GOT3 (cell line): ENCODE measurements around the gene MAGI1.
"Not testable (repeated sequence)": the region's sequence is repeated elsewhere in the genome, so short reads cannot be mapped to it uniquely, and the experiment has no call there.

Source experiments
- DNase-seq: peaks from one replicate; lab custom pipeline; 2025; ENCODE audit warnings: mixed read lengths; lab: John Stamatoyannopoulos, UW

The MAGI1 gene

DNA sequence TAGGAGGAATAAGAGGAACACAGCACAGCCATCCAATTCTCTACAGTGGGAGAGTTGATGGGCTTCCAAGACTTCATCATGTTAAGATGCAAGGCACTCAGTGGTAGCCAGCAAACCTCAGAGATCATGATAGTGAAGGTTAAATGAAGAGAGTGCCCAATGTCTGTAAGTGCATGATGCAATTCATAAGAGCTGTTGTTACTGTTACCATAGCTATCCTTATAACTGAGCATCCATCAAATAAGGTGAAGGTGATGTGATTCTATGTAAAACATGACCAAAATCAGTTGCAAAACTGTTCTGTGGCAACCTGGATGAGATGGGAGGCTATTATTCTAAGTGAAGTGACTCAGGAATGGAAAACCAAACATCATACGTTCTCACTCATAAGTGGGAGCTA is 289.7 kb downstream of the MAGI1 start:
- no peak for DNase-seq

GRCh38 chr3:65748326-65748725 is 290.4 kb downstream of the MAGI1 start:
- DNase-seq: no peak

DNA sequence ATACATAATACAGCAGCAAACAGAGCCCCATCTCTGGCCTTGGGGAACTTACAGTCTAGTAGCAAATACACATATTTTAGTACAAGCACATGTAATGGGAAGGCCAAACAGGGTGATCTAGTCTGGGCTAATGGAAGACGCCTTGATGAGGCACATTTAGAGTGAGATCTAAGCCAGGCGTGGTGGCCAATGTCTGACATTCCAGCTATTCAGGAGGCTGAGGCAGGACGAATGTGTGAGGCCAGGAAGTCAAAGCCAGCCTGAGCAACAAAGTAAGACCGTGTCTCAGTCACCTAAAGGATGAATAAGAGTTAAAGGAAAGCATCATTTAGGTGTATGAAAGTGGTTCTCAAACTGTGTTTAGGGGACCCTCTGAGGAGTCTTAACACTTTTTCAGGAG is 291.9 kb downstream of the MAGI1 start:
- DNase-seq: no peak

DNA sequence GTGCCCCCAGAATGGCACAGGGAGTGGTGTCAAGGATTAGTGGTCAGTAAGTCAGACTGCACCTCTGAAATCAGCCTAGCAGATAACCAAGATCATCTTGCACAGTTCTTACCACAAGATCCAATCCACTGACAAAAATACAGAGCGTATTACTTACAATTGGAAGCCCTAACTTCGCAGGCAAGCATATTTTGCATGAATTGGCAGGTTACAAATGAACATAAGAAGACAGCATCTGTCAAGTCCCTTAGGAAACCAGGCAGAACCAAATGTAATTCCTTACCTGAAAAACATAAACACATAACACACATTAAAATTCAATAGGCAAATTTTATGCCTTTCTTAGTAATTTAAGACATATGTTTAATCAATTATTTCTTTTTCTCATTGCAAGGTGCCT is 293.4 kb downstream of the MAGI1 start:
- no peak for DNase-seq

DNA sequence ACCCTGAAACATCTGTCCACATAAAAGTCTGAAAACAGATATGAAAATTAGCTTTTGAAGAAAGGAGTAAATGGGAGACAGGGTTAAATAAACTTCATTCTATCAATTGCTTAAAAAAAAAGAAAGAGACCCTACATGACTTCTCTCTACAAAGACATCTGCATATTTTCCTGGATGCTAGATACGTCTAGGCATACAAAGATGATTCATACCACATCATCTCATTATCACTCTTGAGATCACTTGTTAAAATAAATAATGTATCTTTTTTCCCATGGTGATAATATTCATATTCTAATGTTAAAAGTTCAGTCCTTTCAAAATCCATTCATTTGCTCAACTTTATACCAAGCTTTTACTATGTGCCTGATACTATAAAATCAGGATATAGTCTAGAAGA is 295.8 kb downstream of the MAGI1 start:
- no peak for DNase-seq

DNA sequence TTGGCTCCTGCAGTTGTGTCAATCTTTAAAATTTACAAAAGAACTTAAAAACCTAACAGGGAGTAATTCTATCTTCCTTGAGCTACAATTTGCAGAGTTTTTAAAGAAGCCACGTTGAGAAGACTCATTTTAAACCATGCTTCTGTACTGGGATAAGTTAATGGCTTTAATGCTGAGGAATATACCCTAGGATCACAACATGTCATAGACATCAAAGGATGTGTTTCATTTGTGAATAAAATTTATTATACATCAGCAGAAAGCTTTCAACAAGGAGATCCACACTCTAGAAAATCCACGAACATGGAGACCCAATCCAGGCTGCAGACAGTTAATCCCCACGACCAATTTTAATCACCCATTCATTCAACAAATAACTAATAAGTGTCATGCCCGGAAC is 297.2 kb downstream of the MAGI1 start:
- no peak for DNase-seq

DNA sequence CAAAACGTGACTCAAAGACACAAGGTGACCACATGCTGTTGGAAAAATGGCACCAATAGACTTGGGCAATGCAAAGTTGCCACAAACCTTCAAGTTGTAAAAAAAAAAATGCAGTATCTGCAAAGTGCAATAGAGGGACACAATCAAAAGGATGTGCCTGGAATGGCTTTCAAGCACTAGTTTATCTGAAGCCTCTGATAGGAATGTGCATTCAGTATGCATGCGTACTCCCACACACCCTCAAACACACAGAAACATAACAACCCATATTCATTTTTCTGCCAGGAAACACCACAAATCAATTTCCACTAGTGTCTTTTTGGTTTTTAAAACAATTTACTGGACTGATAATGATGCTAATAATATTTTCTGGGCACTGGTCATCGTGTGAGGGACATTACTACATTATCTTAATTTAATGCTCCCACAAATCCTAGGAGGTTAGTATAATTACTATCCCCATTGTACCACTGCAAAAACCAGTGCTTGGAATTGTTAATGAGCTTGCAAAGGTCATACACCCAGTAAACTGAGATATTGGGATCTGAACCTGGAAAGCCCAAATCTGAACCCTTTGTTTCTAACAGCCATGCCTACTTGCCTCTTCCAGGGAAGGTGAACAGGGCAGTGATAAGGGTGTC is 298.7 kb downstream of the MAGI1 start:
- DNase-seq: no peak

DNA sequence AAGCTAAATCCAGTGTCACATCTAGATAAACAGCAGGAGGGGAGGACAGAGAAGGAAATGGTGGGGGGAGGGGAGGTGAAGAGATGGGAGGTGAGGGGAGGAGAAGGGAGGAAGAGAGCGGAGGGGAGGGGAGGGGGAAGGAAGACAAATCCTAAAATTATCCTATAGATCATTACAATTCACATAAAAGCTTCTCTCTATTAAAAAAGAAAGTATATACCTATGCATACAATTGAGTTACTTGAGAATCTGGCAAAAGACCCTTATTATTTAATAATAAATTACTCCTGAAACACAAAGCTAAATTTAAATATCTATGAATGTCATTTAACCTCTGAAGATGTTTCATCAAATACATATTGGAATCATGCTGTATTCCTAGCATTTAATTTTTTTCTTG is 303.9 kb downstream of the MAGI1 start:
- DNase-seq: no peak

DNA sequence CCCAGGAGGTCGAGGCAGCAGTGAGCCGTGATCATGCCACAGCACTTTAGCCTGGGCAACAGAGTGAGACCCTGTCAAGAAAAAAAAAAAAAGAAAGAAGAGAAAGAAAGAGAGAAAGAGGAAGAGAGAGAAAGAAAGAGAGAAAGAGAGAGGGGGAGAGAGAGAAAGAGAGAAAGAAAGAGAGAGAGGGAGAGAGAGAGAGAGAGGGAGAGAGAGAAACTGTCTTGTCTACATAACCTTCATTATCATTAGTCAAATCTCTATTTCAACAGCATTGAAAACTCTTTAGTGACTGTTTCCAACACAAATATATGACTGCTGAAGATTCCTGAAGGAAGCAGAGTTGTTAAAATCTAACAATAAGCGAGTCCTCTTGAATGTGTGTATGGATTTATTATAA is 304.3 kb downstream of the MAGI1 start:
- no peak for DNase-seq

- no peak for DNase-seq
These were observed 305.3 kb downstream of the MAGI1 start for GRCh38 chr3:65733459-65733858.

- DNase-seq: no peak
These were observed 306.4 kb downstream of the MAGI1 start for GRCh38 chr3:65732051-65732935.

DNA sequence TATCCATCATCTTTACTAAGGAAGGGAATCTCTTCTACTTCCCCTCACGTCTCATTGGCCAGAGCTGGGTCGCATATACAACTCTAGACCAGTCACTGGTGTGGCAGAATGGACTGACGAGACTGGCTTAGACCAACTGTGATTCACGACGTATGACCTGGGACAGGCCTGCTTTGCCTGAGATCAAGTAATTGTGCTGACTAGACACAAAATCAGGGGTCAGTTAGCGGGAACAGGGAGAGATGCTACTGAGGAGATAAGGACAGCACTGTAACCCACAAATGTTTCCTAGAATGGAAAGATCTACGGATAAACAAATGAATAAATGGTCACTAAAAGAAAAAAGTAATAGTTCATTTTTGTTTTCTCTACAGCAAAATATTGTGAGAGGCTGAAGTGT is 308.3 kb downstream of the MAGI1 start:
- DNase-seq: no peak

- no peak for DNase-seq
These were observed 308.7 kb downstream of the MAGI1 start for GRCh38 chr3:65729973-65730372.

GRCh38 chr3:65729555-65729954 is 309.2 kb downstream of the MAGI1 start:
- DNase-seq: no peak

- DNase-seq: no peak
These were observed 310.6 kb downstream of the MAGI1 start for GRCh38 chr3:65728138-65728537.

DNA sequence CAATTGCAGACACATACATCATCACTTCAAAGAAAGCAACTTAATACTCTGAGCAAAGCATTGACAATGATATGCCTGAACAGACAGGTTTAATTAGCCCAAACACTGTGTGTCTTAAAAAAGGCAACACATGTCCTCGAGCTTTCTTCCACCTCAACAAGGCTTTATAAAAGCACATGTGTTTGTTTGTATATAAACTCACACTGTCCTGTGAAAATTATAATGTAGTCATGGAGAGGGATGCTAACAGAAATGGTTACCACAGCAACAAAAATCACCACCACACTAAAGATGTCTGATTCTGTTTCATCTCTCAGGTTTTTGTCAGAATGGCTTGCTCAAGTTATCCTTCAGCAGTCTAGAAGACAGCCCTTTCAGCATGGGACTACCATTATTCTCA is 314.7 kb downstream of the MAGI1 start:
- DNase-seq: no peak

DNA sequence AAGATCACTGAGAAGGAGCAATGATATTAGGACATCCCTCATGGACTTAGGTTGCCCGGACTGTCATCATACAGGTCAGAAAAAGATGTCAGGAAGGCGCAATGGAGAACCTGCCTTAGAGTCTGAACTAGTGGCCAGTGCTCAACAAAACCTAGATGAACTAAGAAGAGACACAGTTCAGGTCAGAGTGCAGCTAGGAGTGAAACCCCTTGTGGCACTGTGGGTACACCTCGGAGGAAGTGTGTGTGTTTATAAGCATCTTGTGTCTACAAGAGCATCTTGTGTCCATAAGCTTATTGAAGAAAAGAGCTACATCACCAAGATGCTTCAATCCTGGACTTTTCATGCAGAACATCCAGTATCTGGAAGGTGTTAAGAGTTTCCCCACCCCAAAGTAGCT is 315.7 kb downstream of the MAGI1 start:
- no peak for DNase-seq

DNA sequence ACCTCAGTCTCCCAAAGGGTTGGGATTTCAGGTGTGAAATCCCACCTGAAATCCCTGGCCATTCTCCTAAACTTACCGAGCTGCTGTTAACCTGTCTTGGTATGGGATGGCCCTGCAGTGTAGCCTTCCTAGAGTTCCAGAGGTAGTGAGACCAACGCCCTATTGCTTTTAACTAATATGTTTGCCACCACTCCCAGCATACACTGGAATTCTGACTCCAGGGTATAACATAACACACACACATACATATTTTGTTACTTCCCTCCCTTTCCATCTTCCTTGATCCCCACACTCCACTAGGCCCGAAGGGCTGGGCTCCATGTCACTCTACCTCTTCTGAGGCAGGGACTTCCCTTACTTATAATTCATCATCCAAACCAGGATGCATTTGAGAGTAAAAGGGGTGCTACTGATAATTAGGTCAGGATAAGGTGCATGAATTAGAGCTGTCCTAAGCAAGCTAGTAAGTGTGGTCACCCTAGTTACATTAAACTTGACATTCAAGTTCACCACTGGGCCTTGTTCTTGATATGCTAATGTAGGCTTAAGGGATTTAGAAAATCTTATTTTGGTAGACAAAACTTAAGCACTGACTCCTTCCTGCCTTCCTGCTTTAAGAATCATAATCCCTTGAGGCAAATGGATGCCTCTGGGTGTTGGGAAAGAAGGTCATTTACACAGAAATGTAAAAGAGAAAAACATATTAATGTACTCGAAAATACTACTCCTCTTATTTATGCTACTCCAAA is 317.6 kb downstream of the MAGI1 start:
- DNase-seq: no peak

GRCh38 chr3:65719639-65720038 is 319.1 kb downstream of the MAGI1 start:
- not testable (repeated sequence) for DNase-seq

DNA sequence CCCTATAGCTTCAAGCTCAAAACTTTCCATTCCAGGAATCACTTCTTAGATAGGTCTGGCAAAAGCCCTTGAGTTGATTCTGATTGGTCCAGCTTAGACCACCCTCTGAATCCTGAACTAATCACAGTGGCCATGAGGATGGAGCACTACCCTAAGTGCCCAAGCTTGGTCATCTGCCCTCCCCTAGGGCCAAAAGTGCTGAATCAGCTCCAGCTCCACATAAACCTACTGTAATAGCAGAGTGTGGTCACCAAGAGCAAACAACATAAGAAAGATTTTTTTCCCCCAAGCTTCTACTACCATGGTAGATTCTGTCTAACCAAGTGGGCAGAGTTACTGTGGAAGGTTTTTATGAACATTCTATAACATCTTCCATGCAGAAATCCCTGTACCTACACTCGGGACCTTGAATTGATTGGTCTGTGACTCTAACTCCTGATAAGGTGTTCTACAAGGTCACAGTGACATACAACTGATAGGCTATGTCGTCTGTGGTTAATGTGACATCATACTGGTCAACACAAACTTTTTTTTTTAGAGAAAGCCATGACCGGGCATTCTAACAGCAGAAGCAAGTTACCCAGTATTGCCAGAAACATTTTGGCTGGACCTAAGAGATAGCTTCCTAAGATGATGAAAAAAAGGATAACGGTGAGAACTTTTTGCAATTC is 320.9 kb downstream of the MAGI1 start:
- DNase-seq: no peak

GRCh38 chr3:65716071-65716751 is 322.5 kb downstream of the MAGI1 start:
- no peak for DNase-seq

DNA sequence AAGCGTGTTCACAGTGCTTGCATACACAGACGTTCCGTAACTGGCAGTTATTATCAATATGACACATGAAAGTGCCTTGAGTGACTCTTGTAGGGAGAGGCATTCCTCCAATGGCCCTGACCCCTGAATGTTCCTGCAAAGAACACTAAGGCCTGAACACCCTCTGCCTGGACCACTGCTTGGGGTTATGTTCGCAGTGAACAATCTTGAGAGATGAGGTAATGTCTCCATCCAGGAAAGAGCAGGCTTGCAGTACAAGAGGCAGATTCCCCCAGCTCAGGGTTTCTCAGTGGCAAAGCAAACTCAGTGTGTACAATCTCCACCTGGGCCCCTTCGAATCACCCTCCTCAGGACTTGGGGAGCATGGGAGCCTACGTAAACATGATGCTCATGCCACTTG is 324.6 kb downstream of the MAGI1 start:
- no peak for DNase-seq
